Caco-2 (cell line): ENCODE measurements around the gene ZNRF1. TPM values are rescaled to one million over a fixed set of nuclear protein-coding genes. Genes with fewer than 3 reads are reported as not detected.

ENCODE experiments used
- BruUV-seq: library from RNA; stranded (reverse); fragments of 400-500 nt; replicated peaks from 2 replicates; lab custom pipeline; 2021; lab: Mats Ljungman, UMichigan
- CTCF ChIA-PET: fragments of 300-600 bp; sonication (Branson Sonifier 250); formaldehyde crosslinking; loops from one replicate; lab custom pipeline; 2022; ENCODE audit warnings: antibody characterized with exemption; lab: Charles Lee
- POLR2A ChIA-PET: fragments of 300-600 bp; sonication (Branson Sonifier 250); formaldehyde crosslinking; loops from one replicate; lab custom pipeline; 2022; ENCODE audit warnings: antibody characterized with exemption; lab: Charles Lee
- DNase-seq, 2 experiments: peaks; one replicate each; pipeline versions ENCODE4 v3.0.0 to v3.0.0-alpha.2; 2020 to 2022
- H3K27me3 ChIP-seq: replicated peaks from 2 replicates; pipeline ENCODE4 v1.6.0; 2011; ENCODE audit warnings: low read length; ENCODE audit not compliant: control insufficient read depth, insufficient read depth
- H3K36me3 ChIP-seq: 2 replicates; pipeline ENCODE4 v1.5.1; 2011; ENCODE audit warnings: low read length; ENCODE audit not compliant: control insufficient read depth, insufficient read depth
- H3K4me1 ChIP-seq: fragments of 250-450 bp; sonication (Bioruptor Pico); 2 replicates; pipeline ENCODE4 v1.5.1; 2020; ENCODE audit warnings: mild to moderate bottlenecking
- H3K4me3 ChIP-seq: 2 replicates; pipeline ENCODE4 v1.5.1; 2011; ENCODE audit warnings: low read depth, mild to moderate bottlenecking, control low read depth, low read length
- H3K9me3 ChIP-seq: fragments of 250-450 bp; sonication (Bioruptor Pico); 2 replicates; pipeline ENCODE4 v1.5.1; 2020; ENCODE audit warnings: mild to moderate bottlenecking, moderate library complexity
- H3K27ac Mint-ChIP-seq: one replicate; pipeline ENCODE4 v1.8.0; 2022; ENCODE audit warnings: mixed read lengths; ENCODE audit not compliant: unreplicated experiment
- H3K27me3 Mint-ChIP-seq: one replicate; pipeline ENCODE4 v1.8.0; 2022; ENCODE audit warnings: mixed read lengths; ENCODE audit not compliant: insufficient read depth, unreplicated experiment
- H3K36me3 Mint-ChIP-seq: one replicate; pipeline ENCODE4 v1.8.0; 2022; ENCODE audit warnings: mild to moderate bottlenecking, mixed read lengths; ENCODE audit not compliant: insufficient read depth, unreplicated experiment
- H3K4me1 Mint-ChIP-seq: one replicate; pipeline ENCODE4 v1.8.0; 2022; ENCODE audit warnings: low read depth, mixed read lengths; ENCODE audit not compliant: unreplicated experiment
- H3K4me3 Mint-ChIP-seq: one replicate; pipeline ENCODE4 v1.8.0; 2022; ENCODE audit warnings: mild to moderate bottlenecking, moderate library complexity, mixed read lengths; ENCODE audit not compliant: unreplicated experiment
- H3K9me3 Mint-ChIP-seq: one replicate; pipeline ENCODE4 v1.8.0; 2022; ENCODE audit warnings: mixed read lengths; ENCODE audit not compliant: unreplicated experiment
- CTCF ChIP-seq, 2 experiments: fragments of 200-600 bp in 1 of 2; IDR thresholded peaks; 1 replicate in 1 of 2; 2 replicates in 1 of 2; pipeline versions ENCODE4 v1.5.1 to v1.8.0; 2011 to 2022; ENCODE audit warnings: antibody characterized with exemption in 1 of 2, control low read depth in 1 of 2, inconsistent platforms in 1 of 2, low read depth in 1 of 2, low read length in 1 of 2, mild to moderate bottlenecking in 1 of 2, moderate library complexity in 1 of 2; ENCODE audit not compliant: insufficient read depth in 1 of 2, severe bottlenecking in 1 of 2, unreplicated experiment in 1 of 2
- intact Hi-C: fragments of 100-400 bp; cut with micrococcal nuclease; formaldehyde crosslinking; loops from one replicate; pipeline ENCODE4 v1.10.0; 2022; ENCODE audit not compliant: unreplicated experiment
- total RNA-seq: library from RNA; stranded (reverse); gene quantifications from 2 replicates; pipeline ENCODE4 v1.2.3, GENCODE V29; 2022

The ZNRF1 gene
- total RNA-seq, 1 experiment from 2014 or later, result 68.6 TPM

- no TSS peak for BruUV-seq
- no peaks in the 10 kb centered on the region for H3K9me3 Mint-ChIP-seq
- intact Hi-C loops, result no loop called here
- TF ChIP-seq CTCF (IDR thresholded peaks at IDR 0.05; ENCODE audit: insufficient read depth in 1 of 2, low read depth in 1 of 2, low read length in 1 of 2, severe bottlenecking in 1 of 2, unreplicated experiment in 1 of 2), result no peak
- H3K4me1 Mint-ChIP-seq, result peaks cover 17% of the 10 kb centered on the region
- H3K4me3 Mint-ChIP-seq, result no peak overlapping the region
- no peaks in the 10 kb centered on the region for H3K27me3 Mint-ChIP-seq
- DNase-seq, result no peak
- no peak overlapping the region for H3K4me3 ChIP-seq
- ChIA-PET CTCF (interaction anchor here (0.6 kb wide), 1 partner anchor 12 kb away, joined by 3 read pairs; no protein-coding TSS in a partner anchor), POLR2A (no interaction called here)
- peaks cover 18% of the 10 kb centered on the region for H3K4me1 ChIP-seq
- H3K27me3 ChIP-seq, result no peaks in the 10 kb centered on the region
- H3K9me3 ChIP-seq, result no peaks in the 10 kb centered on the region
- H3K36me3 ChIP-seq, result peaks cover 3% of the 10 kb centered on the region
- no peak overlapping the region for H3K27ac Mint-ChIP-seq
- H3K36me3 Mint-ChIP-seq, result peaks cover 24% of the 10 kb centered on the region
Observed at GRCh38 chr16:75099075-75099667, 100.3 kb downstream of the ZNRF1 start.

- H3K4me1 Mint-ChIP-seq, result peaks cover 17% of the 10 kb centered on the region
- ChIA-PET POLR2A (no interaction called here), CTCF (no interaction called here)
Observed at GRCh38 chr16:75099738-75100602, 101.1 kb downstream of the ZNRF1 start.

More at GRCh38 chr16:75099738-75100602, 101.1 kb downstream of the ZNRF1 start:
- Mint-ChIP-seq H3K27me3 (no peaks in the 10 kb centered on the region), H3K27ac (no peak overlapping the region), H3K9me3 (no peaks in the 10 kb centered on the region), H3K4me3 (no peak overlapping the region), H3K36me3 (peaks cover 24% of the 10 kb centered on the region)
- H3K4me1 ChIP-seq, result peaks cover 18% of the 10 kb centered on the region
- no peak overlapping the region for H3K4me3 ChIP-seq
- no peaks in the 10 kb centered on the region for H3K9me3 ChIP-seq
- intact Hi-C loops, result no loop called here
- no TSS peak for BruUV-seq
- H3K27me3 ChIP-seq, result no peaks in the 10 kb centered on the region
- H3K36me3 ChIP-seq, result peaks cover 4% of the 10 kb centered on the region
- no peak for DNase-seq
- TF ChIP-seq CTCF (IDR thresholded peaks at IDR 0.05; ENCODE audit: insufficient read depth in 1 of 2, low read depth in 1 of 2, low read length in 1 of 2, severe bottlenecking in 1 of 2, unreplicated experiment in 1 of 2), result no peak
